Central memory CD8-positive, alpha-beta T cell (primary cell): Measurements from ENCODE around the gene PPDPF.
"Not testable (repeated sequence)": the region's sequence is repeated elsewhere in the genome, so short reads cannot be mapped to it uniquely, and the experiment has no call there.

ENCODE experiments used
- ATAC-seq: fragments of 150-1000 bp; cut with Tn5 transposase; replicated peaks from 2 replicates; pipeline ENCODE4 v1.10.0; 2022; ENCODE audit warnings: mild to moderate bottlenecking, moderate FRiP score, moderate number of reproducible peaks; ENCODE audit not compliant: poor library complexity, severe bottlenecking; ENCODE audit errors: extremely low read depth
- DNase-seq, 2 donors: peaks; one replicate each; pipeline ENCODE4 v3.0.0; 2021; ENCODE audit warnings: low spot score in 2 of 2
- H3K27ac Mint-ChIP-seq: one replicate; pipeline ENCODE4 v1.8.0; 2022; ENCODE audit warnings: low read depth, mild to moderate bottlenecking, moderate library complexity, mixed read lengths
- H3K27me3 Mint-ChIP-seq: one replicate; pipeline ENCODE4 v1.8.0; 2022; ENCODE audit warnings: mixed read lengths
- H3K36me3 Mint-ChIP-seq: one replicate; pipeline ENCODE4 v1.8.0; 2022; ENCODE audit warnings: mild to moderate bottlenecking, moderate library complexity, mixed read lengths; ENCODE audit not compliant: insufficient read depth
- H3K4me1 Mint-ChIP-seq: one replicate; pipeline ENCODE4 v1.8.0; 2022; ENCODE audit warnings: mixed read lengths
- H3K4me3 Mint-ChIP-seq: one replicate; pipeline ENCODE4 v1.8.0; 2022; ENCODE audit warnings: mild to moderate bottlenecking, moderate library complexity, mixed read lengths
- H3K9me3 Mint-ChIP-seq: one replicate; pipeline ENCODE4 v1.8.0; 2022; ENCODE audit warnings: mixed read lengths

Gene PPDPF

DNA sequence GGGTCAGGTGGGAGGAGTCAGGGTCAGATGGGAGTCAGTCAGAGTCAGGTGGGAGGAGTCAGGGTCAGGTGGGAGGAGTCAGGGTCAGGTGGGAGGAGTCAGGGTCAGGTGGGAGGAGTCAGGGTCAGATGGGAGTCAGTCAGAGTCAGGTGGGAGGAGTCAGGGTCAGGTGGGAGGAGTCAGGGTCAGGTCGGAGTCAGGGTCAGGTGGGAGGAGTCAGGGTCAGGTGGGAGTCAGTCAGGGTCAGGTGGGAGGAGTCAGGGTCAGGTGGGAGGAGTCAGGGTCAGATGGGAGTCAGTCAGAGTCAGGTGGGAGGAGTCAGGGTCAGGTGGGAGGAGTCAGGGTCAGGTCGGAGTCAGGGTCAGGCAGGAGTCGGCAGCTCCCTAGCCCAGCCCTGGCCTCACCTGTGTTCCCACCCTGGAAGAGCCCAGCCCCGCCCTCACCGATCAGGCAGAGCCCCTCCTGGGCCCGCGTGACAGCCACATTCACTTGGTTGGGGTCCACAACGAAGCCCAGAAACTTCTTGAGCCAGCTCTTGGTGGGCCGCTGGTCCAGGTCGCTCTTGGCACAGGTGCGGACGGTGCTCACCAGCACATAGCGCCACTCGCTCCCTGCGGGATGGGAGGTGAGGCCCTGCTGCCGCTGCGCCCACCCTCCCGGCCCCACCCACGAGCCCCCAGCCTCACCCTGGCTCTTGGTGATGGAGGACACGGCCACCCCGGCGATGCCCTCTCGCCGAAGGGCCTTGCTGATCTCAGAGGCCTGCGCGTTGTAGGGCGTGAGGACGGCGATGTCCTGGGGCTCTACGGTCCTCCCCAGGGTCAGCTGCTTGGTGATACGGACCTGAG is 39.1 kb downstream of the PPDPF start:
- peak in 1 of 2 donors; percentile 51 for DNase-seq
- not testable (repeated sequence) for H3K9me3 Mint-ChIP-seq, H3K27me3 Mint-ChIP-seq, H3K4me1 Mint-ChIP-seq, ATAC-seq, H3K4me3 Mint-ChIP-seq
- peak overlapping the region; percentile 16 for H3K27ac Mint-ChIP-seq
- peaks cover 11% of the 10 kb centered on the region for H3K36me3 Mint-ChIP-seq

DNA sequence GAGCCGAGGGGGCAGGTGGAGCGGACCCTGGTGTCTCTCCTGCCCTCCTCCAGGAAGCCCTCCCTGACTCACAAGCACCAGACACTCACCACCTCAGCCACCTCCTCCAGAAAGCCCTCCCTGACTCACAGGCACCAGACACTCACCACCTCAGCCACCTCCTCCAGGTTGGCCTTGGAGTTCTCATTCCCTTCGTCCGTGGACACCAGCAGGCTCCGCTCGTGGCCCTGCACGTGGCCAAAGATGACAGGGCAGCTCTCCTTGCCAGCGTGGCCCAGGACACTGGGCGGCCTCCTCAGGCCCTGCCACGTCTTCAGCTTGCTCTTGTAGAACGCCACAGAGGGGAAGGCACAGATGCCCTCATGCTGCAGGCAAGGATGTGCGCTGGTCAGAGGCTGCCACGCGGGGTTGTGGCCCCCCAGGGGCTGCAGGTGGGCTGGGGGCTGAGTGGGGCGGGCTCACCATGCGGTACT is 39.8 kb downstream of the PPDPF start:
- Mint-ChIP-seq H3K4me1 (peaks cover 6% of the 10 kb centered on the region), H3K27me3 (no peaks in the 10 kb centered on the region), H3K9me3 (no peaks in the 10 kb centered on the region), H3K36me3 (peaks cover 11% of the 10 kb centered on the region), H3K27ac (no peak overlapping the region), H3K4me3 (no peak overlapping the region)
- ATAC-seq (no peak), DNase-seq (no peak)

DNA sequence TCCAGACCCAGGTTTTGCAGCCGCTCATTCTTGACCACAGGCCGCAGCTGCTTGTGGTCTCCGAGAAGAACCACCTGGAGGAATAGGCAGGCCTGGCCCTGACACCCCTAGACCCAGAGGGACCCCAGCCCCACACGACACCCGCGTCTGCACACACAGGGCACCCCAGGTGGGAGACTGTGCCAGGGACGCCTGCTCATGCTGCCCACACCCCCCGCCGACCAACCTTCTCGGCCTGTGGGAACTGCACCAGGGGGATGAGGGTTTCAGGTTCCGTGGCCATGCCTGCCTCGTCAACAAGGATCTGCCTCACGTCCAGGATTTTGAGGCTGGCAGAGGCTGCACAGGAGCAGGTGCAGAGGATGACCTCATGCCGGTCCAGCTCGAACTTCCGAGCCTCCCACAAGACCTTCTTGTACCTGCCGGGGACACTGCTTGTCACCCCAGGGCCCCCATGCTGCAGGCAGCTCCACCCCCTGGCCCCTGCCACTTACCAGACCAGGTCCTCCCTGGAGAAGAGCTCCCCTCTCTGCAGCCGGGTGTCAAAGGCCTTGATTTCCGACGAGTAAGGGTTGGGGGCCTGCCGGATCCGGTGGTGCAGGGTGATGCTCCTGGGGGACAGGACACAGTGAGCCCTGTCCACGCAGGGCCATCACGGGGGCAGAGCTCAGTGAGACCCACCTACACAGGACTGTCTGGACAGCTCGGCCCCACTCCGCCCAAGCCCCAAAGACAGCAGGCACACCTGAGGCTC is 40.5 kb downstream of the PPDPF start:
- DNase-seq, result no peak
- no peak for ATAC-seq
- Mint-ChIP-seq H3K4me3 (no peak overlapping the region), H3K9me3 (no peaks in the 10 kb centered on the region), H3K27me3 (no peaks in the 10 kb centered on the region), H3K4me1 (peaks cover 6% of the 10 kb centered on the region), H3K36me3 (peaks cover 16% of the 10 kb centered on the region), H3K27ac (no peak overlapping the region)

DNA sequence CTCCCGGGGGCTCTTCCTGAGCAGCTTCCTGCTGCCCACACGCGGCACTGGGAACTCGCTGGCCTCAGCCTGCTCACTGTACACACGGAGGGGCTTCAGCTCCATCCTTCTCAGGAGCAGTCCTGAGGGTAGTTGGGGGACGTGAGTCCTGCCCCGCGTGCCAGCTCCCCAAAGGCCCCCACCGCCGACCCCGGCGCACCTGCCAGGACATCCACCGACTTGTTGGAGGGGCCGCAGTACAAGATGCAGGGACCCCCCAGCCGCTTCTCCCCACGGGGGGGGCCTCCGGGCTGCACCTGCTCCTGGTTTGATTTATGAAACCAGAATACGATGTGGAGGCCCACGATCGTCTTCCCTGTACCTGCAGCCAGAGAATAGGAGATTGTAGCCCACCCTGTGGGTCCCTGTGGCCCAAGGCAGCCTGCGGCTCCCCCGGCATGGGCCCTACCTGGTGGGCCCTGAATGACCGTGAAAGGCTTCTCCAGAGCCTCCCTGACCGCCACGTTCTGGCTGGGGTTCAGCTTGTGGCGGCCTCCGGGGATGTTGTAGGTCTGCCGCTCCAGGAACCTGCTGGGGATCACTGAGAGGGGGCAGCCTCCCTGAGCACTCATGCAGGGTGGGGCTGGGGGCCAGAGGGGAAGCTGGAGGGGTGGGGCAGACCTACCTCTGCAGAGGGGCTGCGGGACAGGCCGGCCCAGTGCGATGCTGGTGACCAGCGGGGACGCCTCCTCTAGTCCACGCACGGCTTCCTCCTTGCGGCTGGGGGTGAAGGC is 41.2 kb downstream of the PPDPF start:
- no peaks in the 10 kb centered on the region for H3K27me3 Mint-ChIP-seq
- H3K36me3 Mint-ChIP-seq, result peaks cover 14% of the 10 kb centered on the region
- DNase-seq (no peak), ATAC-seq (no peak)
- no peaks in the 10 kb centered on the region for H3K9me3 Mint-ChIP-seq
- peaks cover 6% of the 10 kb centered on the region for H3K4me1 Mint-ChIP-seq
- no peak overlapping the region for H3K27ac Mint-ChIP-seq
- no peak overlapping the region for H3K4me3 Mint-ChIP-seq

DNA sequence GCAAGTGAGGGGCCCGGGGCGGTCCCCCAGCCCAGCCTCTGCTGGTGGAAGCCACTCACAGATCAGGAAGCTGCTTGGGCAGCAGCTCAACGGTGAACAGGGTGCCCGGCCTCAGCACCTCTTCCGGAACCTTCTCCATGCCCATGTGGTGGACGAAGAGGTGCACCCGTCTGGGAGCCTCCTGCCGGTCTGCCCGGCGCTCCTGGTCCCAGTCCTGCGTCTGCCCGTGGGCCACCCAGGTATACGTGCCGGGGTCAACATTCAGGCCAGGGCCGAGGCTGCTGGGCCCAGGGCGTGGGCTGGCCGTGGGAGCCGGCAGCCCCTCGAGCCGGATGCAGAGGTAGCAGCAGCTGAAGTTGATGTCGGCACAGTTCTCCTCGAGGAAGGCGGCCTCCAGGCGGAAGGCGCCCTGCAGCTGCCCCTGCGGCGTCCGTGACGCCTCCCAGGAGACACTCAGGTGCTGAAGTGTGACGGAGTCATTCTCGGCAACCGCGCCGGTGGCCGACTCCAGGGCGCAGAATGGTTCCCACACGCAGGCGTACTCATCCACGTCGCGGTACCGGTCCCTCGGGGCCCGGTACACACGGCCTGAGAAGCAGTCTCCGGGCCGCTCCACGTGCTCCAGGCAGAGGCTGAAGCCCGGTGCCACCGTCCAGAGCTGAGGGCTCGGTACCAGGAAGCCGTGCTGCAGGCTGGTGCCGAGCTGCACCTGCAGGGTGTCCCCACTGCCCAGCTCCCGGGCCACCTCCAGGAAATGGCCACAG is 42.1 kb downstream of the PPDPF start:
- no peak overlapping the region for H3K4me3 Mint-ChIP-seq
- H3K27ac Mint-ChIP-seq, result no peak overlapping the region
- peaks cover 16% of the 10 kb centered on the region for H3K36me3 Mint-ChIP-seq
- DNase-seq (no peak), ATAC-seq (no peak)
- no peaks in the 10 kb centered on the region for H3K27me3 Mint-ChIP-seq
- H3K9me3 Mint-ChIP-seq, result no peaks in the 10 kb centered on the region
- H3K4me1 Mint-ChIP-seq, result peaks cover 8% of the 10 kb centered on the region

DNA sequence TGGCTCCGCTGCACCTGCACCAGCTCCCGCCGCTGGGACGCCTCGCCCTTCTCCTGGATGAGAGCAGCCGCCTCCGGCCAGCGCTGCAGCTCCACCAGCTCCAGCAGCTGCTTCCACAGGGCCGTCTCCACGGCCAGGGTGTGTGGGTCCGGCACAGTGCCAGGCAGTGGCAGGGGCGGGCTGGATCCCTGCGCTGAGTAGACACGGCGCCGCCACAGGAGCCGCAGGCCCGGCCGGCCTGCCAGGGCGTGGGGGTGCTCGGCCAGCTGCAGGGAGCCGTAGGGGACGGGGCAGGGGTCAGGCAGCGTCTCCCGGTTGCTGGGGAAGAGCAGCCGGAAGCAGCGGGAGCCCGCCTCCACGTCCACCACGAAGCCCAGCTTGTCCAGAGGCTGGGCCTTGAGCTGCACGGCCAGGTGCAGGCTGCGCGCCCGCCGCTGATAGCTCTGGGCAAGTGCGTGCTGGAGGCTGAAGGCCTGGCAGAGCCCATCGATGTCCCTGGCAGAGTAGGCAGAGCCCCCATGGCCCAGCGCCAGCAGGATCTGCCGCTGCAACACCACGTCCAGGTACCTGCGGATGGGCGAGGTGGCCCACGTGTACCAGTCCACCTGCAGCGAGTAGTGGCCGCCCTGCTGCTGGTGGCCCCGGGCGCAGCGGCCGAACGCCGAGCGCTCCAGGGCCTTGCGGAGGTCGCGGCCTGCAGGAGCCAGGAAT is 42.8 kb downstream of the PPDPF start:
- no peak for DNase-seq
- Mint-ChIP-seq H3K4me3 (no peak overlapping the region), H3K4me1 (peaks cover 15% of the 10 kb centered on the region), H3K36me3 (peaks cover 20% of the 10 kb centered on the region), H3K9me3 (no peaks in the 10 kb centered on the region), H3K27ac (no peak overlapping the region), H3K27me3 (no peaks in the 10 kb centered on the region)
- ATAC-seq, result no peak

DNA sequence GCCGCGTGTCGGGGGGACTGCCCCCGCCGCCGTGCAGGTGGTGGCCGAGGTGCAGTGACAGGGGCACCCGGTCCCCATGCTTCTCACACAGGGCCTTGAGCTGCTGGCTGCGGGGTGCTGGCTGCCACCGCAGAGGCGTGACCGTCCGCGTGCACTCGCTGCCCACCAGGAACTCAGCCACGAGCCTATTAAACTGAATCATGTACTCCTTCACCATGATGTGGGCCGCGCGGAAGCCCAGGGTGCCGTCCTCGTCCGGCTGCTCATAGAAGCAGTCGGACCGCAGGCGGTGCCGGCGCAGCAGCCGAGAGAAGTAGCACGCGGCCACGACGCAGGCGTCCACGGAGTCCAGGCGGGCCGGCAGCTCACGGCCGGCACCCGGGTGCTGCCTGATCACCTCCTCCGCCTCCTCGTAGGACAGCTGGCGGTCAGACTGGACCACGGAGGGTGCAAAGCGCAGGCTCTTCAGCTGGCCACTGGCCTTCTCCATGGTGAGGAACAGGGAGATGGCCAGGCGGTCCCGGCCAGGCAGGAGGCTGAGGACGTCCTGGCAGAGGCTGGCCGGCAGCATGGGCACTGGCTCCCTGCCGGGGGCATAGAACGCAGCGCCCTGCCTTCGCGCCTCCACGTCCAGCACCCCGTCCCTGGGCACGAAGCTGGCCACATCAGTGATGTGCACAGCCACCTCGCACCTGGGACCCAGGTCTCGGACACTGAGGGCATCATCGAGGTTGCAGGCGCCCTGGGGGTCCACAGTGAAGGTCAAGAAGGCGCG is 43.7 kb downstream of the PPDPF start:
- Mint-ChIP-seq H3K4me1 (peaks cover 21% of the 10 kb centered on the region), H3K9me3 (no peaks in the 10 kb centered on the region), H3K27ac (no peak overlapping the region), H3K27me3 (no peaks in the 10 kb centered on the region), H3K36me3 (peaks cover 19% of the 10 kb centered on the region), H3K4me3 (no peak overlapping the region)
- DNase-seq, result no peak
- ATAC-seq, result no peak

DNA sequence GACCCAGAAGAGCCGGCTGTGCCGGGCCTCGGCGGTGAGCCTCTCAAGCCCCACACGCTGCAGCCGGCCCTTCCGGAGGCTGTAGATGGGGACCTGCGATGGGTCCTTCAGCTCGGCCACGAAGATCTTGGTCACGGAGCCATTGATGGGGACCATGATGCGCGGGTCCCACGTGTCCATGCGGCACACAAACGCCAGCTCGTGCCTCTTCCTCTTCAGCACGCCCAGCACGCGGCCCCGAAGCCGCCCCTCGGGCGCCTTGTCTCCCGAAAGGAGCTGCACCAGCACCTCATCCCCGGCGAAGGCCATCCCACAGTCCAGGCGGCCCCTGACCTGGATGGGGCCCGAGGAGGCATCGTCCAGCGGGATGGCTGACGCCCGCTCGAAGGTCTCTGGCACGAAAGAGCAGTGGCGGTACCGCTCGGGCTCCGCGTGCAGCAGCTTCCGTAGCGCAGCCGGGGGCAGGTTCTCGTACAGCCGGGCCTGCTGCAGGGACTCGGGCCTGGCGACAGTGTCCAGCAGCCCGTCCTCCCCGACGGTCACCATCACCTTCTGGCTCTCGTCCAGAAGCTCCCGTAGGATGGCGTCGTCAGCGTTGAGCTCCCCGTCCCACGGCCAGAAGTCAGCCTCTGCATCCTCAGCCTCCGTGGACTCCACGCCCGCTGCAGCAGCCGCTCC is 44.6 kb downstream of the PPDPF start:
- Mint-ChIP-seq H3K27me3 (no peaks in the 10 kb centered on the region), H3K4me1 (peaks cover 24% of the 10 kb centered on the region), H3K27ac (peak overlapping the region; percentile 72), H3K36me3 (peaks cover 19% of the 10 kb centered on the region), H3K9me3 (no peaks in the 10 kb centered on the region), H3K4me3 (no peak overlapping the region)
- no peak for DNase-seq
- ATAC-seq, result no peak

DNA sequence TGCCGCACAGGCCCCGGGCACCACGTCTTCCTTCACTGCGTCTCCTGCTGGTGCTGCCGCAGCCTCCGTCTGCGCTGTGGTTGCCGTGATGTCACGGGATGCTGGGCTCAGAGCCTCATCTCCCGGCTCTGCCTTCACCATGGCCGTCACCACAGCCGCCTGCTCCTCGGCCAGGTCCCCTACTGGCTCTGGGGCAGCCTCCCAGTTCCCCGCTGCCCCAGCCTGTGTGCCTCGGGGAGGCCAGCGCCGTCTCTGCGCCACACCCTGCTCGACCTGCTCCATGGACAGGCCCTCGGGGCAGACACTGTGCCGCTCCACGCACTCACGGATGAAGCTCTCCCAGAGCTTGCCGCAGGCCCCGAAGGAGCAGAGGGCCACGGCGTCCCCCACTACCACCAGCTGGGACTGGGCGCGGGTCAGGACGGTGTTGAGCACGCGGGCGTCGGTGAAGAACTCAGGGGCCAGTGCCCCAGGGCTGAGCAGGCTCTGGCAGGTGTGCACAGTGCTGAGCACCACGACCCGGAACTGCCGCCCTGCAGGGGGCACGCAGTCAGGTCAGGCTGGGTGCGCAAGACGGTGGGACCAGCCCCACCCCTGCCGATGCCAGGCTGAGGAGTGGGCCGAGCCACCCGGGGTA is 45.3 kb downstream of the PPDPF start:
- peak overlapping the region; percentile 16 for H3K4me3 Mint-ChIP-seq
- H3K27ac Mint-ChIP-seq, result peak overlapping the region; percentile 72
- peaks cover 16% of the 10 kb centered on the region for H3K36me3 Mint-ChIP-seq
- H3K27me3 Mint-ChIP-seq, result no peaks in the 10 kb centered on the region
- no peaks in the 10 kb centered on the region for H3K9me3 Mint-ChIP-seq
- DNase-seq (no peak), ATAC-seq (no peak)
- peaks cover 24% of the 10 kb centered on the region for H3K4me1 Mint-ChIP-seq

DNA sequence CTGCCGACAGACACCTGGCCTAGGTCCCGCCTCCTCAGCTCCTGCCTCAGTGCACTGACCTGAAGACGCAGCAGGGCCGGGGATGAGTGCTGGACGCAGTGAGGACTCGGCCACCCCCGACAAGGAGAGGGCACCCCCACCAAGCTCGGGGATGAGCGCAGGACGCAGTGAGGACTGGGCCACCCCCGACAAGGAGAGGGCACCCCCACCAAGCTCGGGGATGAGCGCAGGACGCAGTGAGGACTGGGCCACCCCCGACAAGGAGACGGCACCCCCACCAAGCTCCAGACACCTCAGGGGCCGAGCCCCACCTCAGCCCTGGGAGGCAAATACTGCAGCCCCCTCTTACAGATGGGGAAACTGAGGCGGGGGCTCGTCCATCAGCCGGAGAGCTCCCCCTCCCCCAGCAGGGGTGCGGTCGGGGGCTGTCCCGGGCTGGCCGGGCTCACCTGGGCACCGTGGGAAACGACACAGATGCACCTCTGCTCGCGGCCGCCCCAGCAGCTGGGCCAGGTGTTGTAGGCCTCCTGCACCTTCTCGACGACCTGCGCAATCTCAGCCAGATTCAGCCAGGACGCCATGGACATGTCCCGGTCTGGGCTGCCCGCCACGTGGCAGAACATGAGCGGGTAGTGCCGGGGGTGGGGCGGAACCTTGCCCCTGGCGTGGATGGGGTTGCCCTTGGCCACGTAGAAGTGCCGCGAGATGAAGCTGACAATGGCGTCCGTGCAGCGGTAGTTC is 46.0 kb downstream of the PPDPF start:
- no peaks in the 10 kb centered on the region for H3K27me3 Mint-ChIP-seq
- peaks cover 16% of the 10 kb centered on the region for H3K36me3 Mint-ChIP-seq
- no peak for DNase-seq
- H3K27ac Mint-ChIP-seq, result no peak overlapping the region
- H3K9me3 Mint-ChIP-seq, result no peaks in the 10 kb centered on the region
- H3K4me1 Mint-ChIP-seq, result peaks cover 24% of the 10 kb centered on the region
- H3K4me3 Mint-ChIP-seq, result peak overlapping the region; percentile 77
- ATAC-seq, result no peak
